Neural cell (in vitro differentiated cells): Measurements from ENCODE around the gene APC.

Source experiments
- CTCF ChIP-seq: fragments of 450-650 bp; IDR thresholded peaks from 2 replicates; pipeline ENCODE4 v1.5.1; 2014; ENCODE audit warnings: antibody characterized with exemption, mild to moderate bottlenecking, moderate library complexity; ENCODE audit not compliant: poor library complexity, severe bottlenecking
- EP300 ChIP-seq: fragments of 450-650 bp; conservative IDR thresholded peaks from 2 replicates; pipeline ENCODE4 v1.6.1; 2014; ENCODE audit warnings: antibody characterized with exemption, mild to moderate bottlenecking, moderate library complexity; ENCODE audit not compliant: poor library complexity, severe bottlenecking
- EZH2 ChIP-seq: fragments of 200-600, 300-800 bp; shearing (Covaris generic), sonication (generic); IDR thresholded peaks from 2 replicates; pipeline ENCODE4 v1.6.1; 2014; ENCODE audit warnings: antibody characterized with exemption, low read length, borderline replicate concordance, mild to moderate bottlenecking; ENCODE audit not compliant: insufficient read depth, poor library complexity, severe bottlenecking
- POLR2AphosphoS5 ChIP-seq: IDR thresholded peaks from 2 replicates; pipeline ENCODE4 v1.6.1; 2012
- RAD21 ChIP-seq: fragments of 450-650 bp; conservative IDR thresholded peaks from 2 replicates; pipeline ENCODE4 v1.6.1; 2014; ENCODE audit warnings: antibody characterized with exemption, mild to moderate bottlenecking, moderate library complexity
- REST ChIP-seq: IDR thresholded peaks from 2 replicates; pipeline ENCODE4 v1.6.1; 2012; ENCODE audit warnings: borderline replicate concordance
- SMC3 ChIP-seq: fragments of 450-650 bp; conservative IDR thresholded peaks from 2 replicates; pipeline ENCODE4 v1.6.1; 2014; ENCODE audit warnings: antibody characterized with exemption, mild to moderate bottlenecking, moderate library complexity; ENCODE audit not compliant: poor library complexity
- TAF1 ChIP-seq: IDR thresholded peaks from 2 replicates; pipeline ENCODE4 v1.6.1; 2012; ENCODE audit warnings: low read depth

GRCh38 chr5:112703866-112704820 lies 33.5 kb upstream of the APC start:
- TF ChIP-seq CTCF (no peak), SMC3 (no peak), EZH2 (no peak), TAF1 (no peak), EP300 (no peak), REST (no peak), POLR2AphosphoS5 (no peak), RAD21 (no peak)
